Esophagus mucosa (tissue), 1 donor: Measurements from ENCODE around the gene UBE2D2. TPM values are rescaled to one million over a fixed set of nuclear protein-coding genes. Genes with fewer than 3 reads are reported as not detected.

Experiments
- ATAC-seq: fragments of 200-7000 bp; cut with Tn5 transposase; one replicate; pipeline ENCODE4 v1.9.1; 2020
- total RNA-seq: library from RNA; stranded (reverse); gene quantifications from one replicate; pipeline ENCODE4 v1.2.4, GENCODE V29; 2023
- donor health status: DM: yes; HTN: yes; CAD: no.

Gene UBE2D2
- total RNA-seq, 1 donor from 2014 or later = 119 TPM

DNA sequence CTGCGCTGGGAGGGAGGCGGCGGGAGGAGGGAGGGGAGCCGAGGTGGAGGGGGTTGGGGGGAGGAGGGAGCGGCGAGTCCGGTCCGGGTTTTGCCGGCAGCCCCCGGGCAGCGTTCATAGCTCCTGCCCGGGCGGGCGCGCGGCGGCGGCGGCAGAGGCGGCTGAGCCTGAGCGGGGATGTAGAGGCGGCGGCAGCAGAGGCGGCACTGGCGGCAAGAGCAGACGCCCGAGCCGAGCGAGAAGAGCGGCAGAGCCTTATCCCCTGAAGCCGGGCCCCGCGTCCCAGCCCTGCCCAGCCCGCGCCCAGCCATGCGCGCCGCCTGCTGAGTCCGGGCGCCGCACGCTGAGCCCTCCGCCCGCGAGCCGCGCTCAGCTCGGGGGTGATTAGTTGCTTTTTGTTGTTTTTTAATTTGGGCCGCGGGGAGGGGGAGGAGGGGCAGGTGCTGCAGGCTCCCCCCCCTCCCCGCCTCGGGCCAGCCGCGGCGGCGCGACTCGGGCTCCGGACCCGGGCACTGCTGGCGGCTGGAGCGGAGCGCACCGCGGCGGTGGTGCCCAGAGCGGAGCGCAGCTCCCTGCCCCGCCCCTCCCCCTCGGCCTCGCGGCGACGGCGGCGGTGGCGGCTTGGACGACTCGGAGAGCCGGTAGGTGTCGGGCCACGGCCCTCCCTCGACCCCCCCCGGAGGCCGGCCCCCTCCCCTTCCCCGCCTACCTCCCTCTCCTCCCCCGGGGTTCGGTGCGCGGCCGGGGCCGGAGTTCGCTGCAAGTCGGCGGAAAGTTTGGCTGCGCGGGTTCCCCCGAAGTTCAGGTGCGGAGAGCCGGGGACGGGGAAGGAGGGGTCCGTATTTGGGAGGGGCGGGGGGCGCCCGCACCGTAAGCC is 87.3 kb downstream of the UBE2D2 start, which contains the start of gene CXXC5:
Gene CXXC5, plus strand, starts transcription at position 145 of the 877 bp plus-strand sequence. CDS start 32,175 bp downstream, outside the sequence.
- peak; percentile 64 for ATAC-seq

DNA sequence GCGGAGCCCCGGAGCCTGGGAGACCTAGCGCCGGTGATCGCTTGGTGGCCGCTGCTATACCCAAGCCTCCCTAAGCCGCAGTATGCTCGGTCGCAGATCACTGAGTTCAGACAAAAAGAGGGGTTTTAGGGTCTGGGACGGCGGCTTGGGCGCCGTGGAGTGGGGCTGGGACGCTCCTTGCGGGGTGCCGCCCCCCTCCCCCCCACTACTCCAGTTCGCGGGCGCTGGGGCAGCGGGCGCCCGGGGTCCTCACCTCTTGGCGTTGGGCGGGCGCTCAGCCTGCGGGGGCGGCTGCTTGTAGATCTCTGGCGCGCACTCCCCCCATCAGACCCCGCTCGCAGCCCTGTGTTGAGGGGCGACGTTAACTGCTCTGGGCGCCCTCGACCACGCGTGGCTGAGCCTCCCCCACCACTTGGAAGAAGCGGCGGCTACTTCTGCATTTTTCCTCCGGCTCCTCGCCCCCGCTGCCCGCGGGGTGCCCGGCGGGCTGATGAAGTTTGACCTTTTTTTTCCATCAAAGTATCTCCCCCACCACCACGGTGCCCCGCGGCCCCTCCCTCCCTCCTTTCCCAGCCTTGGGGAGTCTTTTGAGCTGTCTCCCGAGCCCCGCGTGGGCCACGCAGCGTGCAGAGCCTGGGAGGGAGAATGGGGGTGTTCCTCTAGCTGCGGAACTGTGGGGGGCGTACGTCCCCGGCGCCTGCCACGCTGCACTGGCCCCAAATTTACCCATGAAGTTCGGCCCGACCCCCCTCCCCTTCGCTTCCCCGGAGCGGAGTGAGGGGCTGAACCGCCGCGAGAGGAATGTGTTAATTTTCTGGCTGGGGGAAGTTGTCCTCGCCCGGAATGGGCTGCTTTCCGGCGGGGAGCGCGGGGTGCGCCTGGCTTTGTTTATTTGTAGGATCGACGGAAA is 88.2 kb downstream of the UBE2D2 start:
- ATAC-seq = peak; percentile 19

DNA sequence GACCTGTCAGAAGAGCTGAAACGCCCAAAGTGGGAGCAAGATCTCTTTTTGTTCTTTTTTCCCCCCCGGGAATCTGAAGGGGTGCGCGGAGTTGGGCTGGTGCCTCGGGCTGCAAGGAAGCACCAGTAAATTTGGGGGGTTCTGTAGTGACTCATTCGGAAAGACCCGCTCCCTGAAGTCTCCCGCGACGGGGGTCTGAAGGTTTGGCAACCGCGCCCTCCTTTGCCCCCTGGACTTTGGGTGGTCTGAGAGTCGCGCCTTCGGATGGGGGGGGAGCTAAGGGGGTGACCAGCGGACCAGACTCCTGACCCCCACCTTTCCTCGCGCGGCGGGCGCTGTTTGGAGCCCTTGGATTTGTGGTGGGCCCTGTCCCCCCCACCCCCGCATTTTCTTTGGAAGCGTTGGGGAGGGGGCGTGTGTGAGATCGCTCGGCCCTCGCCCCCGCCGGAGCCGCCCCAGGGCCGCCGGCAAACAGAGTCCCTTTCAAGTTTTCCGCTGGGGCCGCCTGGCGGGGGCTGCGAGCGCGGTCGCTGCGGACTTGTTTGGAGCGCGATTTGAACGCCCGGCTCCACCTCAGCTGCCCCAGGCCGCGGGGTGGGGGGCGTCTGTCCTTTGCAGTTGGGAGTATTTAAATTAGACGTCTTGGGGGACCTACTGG is 89.0 kb downstream of the UBE2D2 start:
- ATAC-seq = no peak

DNA sequence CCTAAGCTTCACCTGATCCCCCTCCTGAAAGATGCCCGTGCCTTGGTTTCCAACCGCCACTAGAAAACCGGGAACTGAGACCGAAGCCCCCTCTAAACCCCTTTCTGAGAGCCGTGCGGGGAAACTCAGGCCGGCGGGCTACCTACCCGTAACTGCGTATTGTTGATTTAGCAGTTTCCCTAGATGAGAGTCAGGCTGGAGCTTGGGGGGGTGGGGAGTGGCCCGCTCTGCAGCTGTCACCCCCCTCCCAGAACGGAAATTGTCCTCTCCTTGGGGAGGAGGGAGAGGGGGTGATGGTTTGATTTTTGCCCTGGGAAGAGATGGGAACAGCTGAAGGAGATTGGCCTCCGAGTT is 89.5 kb downstream of the UBE2D2 start:
- ATAC-seq = no peak

DNA sequence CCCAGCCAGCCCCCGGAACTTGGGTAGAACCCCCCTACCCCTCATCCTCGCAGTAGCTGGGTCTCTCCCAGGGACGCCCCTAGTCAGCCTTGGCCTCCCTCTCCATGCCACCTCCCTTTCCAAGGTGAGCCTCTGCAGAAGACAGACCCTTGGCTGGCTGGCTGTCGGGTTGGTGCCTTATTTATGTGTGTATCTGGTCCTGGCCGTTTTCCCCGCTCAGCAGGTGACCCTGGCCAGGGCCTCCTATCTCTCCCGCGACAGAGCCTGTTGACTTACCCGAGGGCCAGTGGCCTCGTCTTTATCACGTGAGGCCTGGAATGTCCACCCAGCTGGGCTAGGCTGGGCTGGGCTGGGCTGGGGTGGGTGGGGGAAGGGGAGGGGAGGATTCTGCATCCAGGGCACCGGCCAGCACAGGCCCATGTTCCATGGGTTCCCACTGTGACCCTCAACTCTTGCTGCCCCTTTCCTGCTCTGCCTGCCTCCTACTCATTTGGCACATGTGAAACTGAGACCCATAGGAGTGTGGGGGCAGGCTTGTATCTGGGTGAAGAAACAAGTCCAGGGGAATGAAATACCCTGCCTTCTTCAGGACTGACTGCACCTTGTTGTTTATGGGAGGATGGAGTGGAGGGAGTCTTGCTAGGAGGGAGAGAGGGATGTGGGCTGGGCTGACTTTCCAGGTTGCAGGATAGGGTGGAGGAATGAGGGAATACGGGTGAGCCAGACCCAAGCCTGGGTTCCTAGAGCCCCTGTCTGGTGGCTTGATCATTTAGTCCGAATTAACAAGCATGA is 90.1 kb downstream of the UBE2D2 start:
- no peak for ATAC-seq

DNA sequence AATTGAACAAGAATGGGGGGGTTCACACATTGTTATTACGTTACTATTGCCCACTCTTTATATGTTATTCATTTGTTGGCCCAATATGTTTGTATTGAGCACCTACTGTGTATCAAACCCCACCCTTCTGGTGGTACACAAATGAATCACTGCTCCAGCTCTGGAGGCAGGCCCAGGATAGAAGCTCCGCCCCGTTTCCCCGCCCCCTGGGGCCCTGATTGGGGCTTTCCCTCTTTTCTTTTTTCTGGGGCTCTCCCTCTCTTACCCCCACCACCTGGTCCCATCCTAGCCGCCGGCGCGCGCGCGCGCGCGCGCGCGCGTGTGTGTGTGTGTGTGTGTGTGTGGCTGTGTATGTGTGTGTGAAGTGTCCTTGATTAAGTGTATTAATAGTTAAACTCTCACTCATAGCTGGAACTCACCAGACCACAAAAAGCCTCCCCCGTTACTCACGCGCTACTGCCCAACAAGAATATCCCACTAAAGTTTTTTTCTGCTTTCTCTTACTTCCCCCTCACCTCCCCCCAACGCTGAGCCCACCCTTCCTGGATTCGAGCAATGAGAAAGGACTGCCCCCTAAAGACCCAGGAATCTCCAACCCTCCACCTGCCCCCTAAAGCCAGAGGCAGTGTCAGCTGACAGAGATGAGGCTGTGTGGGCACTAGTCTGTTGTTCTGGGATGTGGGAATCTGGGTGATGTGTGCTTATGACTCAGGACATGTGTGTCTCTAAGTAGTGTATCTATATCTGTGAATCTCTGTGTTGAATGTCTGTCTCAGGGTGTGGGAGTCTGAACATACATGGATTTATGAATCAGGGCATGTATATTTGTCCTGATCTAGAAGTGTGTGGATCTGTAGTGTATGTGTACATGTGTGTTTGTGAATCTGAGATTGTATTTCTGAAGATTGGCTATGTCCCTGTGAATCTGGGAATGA is 91.0 kb downstream of the UBE2D2 start:
- ATAC-seq = peak; percentile 23

DNA sequence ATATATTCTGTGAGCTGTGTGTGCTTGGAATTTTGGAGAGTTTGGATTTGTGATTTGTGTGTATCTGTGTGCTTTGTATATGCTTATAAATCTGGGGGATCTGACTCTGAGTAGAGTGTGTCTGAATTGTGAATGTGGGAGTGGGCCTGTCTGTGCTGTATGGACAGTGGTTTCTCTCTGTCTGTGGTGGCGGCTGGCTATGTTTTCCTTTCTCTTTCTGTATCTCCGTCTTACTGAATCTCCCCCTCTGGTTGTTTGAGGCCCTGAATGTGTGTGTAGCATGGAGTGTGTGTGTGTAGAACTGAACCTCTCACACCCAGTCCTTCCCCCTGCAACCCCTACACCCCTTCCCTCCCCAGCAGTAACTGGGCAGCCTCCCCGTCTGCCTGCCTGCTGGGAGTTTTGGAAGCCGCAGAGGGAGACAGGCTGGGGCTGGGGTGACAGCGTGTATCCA is 91.7 kb downstream of the UBE2D2 start:
- no peak for ATAC-seq

DNA sequence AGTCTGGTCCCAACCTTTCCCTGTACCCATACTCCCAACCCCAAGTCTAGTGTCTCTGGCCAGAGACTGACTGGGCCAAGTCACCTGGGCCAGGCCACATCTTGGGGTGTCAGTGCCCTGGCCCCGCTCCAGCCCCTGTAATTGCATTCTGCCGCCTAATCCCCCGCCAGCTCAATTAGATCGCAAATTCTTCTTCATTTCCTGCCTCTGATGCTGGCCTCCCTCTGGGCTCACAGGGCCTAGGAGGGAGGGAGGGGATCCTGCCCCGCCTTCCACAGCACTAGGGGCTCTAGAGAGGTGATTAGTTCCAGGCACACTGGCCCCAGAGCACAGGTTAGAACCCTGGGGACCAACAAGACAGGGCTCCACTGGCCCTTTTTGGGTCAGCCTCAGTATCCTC is 92.5 kb downstream of the UBE2D2 start:
- no peak for ATAC-seq

DNA sequence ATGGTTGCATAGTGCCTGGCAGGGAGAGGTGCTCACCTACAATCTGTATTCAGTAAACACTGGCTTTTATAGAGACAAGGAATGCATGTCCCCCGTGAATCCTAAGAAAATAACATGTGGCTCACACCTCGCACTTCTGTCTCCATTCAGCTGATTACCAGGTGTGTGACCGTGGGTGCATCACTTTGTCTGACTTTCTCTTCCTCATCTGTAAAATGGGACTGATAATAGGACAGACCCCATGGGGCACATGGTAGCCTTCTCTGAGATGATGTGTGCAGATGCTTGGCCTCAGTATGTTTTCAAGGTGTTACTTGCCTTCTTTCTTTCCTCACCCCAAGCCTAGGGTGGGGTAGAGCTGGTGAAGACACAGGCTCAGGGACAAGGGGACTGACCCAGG is 93.3 kb downstream of the UBE2D2 start:
- no peak for ATAC-seq

DNA sequence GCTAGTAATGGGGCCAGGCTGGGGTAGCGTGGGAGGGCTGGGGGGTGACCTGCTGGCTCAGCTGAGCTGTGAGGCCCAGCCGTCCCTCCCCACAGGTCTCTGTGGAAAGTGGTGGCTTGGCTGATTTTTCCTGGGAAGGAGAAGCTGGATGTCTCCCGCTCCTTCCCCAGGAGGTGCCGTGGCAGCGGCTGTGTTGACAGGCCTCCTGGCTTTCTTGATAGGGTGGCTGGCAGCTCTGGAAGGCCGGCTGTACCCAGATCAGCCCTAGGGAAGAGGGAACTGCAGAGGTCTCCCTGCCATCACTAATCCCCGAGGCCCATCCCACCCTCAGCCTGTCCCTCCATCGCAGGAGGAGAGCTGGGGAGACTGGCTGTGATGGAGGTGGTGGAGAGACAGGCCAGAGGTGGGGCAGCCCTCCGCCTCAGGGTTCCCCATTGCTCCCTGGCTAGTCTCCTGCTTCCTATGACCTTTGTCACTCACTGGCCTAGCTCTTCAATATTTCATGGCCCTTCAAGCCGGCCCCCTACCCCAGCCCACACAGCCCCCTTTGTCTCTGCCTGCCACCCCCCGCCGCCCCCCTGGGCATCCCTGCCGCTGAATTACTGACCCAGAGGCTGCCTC is 93.8 kb downstream of the UBE2D2 start:
- no peak for ATAC-seq

DNA sequence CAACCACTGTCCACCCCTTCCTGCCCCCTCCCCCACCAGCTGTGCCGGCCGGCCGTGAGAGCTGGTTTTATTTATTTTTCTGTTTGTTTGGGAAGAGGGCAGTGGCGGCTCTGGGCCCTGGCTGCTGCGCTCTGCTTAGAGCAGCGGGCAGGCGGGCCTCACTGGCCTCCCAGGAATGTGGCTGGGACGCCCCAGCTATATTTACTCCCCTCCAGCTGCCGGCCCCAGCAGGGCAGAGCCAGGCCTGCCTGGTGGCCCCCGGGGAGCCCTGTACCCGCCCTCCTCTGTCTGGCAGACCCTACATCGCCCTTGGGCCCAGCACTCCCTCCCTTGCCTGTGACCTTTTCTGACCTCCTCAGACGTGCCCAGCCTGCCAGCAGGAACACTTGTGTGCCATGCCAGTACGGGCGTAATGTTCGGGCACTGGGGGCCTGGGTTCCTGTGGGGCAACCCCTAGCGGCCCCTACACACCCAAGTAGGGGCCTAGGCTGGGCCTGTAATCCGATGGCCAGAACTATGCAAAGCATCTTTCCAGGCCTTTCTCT is 94.7 kb downstream of the UBE2D2 start:
- no peak for ATAC-seq

DNA sequence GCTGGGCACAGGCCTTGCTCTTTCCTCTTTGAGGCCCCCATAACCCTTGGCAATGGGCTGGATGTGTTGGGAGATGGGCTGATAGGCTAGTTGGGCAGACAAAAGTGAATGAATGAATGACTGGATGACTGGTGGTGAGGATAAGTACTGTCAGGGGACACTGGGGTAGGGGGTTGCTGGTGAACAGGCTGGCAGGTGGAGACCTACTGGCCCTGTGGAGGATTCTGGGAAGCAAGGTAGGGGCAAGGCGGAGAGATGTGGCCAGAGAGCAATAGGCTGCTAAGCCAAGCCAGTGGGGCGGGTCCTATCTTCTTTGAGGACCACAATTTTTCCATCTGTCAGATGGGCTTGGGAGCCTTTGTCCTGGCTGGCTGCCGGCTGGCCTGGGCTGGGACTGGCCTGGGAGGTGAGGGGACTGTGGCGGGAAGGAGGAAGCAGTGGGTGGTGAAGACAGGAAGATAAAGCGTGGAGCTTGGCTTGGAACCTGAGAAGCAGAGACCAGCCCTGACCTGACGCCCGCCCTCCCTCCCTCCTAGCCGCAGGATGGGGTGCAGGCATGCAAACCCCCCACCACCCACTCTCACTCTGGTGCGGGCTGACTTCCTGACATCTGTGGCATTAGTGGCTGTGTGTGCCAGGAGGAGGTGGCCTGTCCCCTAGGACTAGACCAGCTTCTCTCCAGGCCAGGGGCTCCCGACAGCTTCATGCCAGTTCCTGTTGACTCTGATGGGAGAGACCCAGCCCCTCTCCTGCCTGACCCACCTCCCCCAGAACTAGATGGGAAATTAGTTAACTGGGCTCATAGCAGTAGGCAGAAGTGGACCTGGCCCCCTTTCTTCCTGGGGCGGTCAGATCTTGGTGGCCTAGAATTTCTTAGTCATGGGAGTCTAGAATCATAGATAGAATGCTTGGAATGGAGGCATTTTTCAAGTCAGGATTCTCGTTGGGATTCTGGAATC is 96.5 kb downstream of the UBE2D2 start:
- ATAC-seq = no peak

DNA sequence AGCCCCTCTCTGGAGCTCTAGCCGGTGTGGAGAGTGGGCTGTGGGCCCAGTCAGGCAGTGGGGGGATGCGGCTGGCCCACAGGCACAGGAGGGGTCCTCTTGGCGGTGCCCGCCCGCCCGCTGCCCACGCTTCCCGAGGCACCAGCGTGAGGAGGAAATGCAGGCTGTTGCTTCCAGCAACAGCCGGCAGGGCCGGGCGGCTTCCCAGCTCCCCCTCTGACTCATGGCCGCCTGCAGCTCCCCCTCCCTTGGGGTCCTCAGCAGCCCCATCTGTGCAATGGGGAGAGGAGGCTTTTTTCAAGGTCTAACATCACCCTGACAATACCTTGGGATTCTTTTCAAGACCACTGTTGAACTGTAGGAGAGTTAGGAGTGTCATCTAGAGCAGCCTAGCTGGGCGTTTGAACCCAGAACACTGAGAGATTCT is 97.4 kb downstream of the UBE2D2 start:
- ATAC-seq = no peak

DNA sequence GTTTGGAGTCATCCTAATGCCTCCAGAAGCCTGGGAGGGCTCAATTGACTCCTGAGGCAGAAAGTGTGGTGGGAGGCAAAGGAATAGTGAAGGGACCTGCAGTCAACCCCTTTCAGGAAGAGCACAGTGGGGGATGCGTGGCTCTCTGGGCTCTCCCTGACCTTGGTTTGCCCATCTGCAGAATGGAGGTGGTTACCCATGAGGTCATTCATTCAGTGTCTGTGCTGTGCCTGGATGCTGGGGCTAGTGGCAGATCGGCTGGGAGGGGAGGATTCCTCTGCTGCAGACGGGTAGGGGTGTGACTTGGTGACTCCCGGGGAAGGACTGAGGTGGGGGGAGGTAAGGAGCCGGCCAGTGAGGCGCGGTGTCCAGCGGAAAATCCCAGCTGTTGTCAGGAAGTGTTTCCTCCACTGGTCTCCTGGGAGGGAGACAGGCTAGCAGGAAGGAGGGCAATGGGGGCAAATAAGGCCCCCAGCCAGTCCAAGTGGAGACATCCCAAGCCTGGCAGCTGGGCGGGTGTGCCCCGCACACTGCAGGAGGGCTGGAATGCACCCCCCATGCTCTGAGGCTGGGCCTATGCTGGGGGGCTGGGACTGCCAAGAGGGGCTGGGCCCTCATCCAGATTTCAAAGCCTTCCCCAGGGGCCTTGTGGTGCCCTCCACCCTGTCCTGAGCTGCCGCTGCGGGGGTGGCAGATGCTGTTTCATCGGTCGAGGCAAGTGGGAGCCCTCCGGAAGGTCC is 98.0 kb downstream of the UBE2D2 start:
- ATAC-seq = peak; percentile 18

DNA sequence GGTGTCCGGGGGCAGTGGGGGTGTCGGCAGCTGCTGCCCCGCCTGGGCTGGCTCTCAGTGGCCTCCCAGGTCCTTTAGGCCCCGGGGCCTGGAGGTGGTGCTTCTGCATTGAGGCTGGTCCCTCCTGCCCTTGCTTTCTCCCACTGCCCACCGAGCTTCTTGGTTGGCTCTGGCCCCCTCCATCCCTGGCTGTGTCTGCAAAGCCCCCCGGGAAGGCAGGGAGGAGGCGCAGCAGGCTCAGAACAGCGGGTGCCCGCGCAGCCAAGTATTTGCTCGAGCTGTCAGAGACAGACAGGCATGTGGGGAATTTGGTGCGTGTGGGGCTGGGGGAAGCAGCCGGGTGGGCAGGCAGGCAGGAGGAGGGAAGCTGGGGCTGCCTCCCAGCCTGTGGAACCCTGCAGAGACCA is 98.6 kb downstream of the UBE2D2 start:
- ATAC-seq = no peak

DNA sequence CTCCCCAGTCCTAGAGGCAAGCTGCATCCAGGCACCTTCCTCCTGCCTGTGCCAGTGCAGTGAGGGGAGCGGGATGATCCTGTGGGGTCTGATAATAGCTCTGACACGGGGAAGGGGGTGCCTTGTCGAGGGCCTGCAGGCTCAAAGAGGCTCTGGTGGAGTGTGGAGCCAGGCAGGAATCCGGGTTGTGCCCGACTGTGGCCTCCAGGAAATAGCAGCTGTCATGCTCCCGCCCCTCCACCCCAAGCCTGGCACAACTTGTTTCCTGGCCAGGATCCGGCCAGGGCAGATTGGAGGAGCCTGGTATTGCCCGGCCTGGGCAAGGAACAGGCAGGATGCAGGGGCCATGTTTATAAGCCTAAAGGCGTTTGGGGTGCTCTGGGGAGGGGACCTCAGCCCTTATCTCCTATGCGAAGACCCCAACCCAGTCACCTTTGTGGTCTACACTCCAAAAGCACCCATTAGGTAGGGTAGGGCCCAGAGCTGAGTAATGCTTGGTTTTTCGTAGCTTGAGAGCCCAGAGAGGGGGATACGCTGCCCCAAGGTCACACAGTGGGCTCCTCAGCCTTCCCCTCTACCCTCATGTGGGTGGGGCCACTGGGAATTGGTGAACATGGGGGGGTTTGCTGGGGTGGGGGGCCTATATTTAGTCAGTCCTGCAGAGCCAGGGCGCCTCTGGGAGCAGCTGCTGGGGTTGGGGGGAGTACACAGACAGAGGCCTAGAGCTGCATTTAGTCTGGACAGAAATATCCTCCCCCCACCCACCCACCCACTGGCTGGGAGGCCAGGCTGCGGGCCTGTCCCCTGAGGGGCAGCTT is 99.2 kb downstream of the UBE2D2 start:
- ATAC-seq = peak; percentile 75
